BJ (cell line): ENCODE data around the gene IPO8. TPM values are rescaled to one million over a fixed set of nuclear protein-coding genes. Genes with fewer than 3 reads are reported as not detected.

Experiments
- CTCF ChIA-PET: fragments of 350-600 bp; formaldehyde crosslinking; extraction: SDS; loops from one replicate; lab custom pipeline; 2021; ENCODE audit warnings: antibody characterized with exemption, inconsistent platforms; lab: Yijun Ruan, JAX
- POLR2A ChIA-PET: fragments of 300-600 bp; sonication (Branson Sonifier 250); formaldehyde crosslinking; extraction: SDS; loops from one replicate; lab custom pipeline; 2021; ENCODE audit warnings: antibody characterized with exemption; lab: Charles Lee
- DNase-seq: peaks from one replicate; pipeline ENCODE4 v3.0.0-alpha.2; 2011; ENCODE audit warnings: low read depth
- H3K27me3 ChIP-seq: 2 replicates; pipeline ENCODE4 v1.6.0; 2011; ENCODE audit warnings: low read length; ENCODE audit not compliant: control insufficient read depth, insufficient read depth
- H3K36me3 ChIP-seq: 2 replicates; pipeline ENCODE4 v1.5.1; 2011; ENCODE audit warnings: low read length; ENCODE audit not compliant: control insufficient read depth, insufficient read depth
- H3K4me3 ChIP-seq: 2 replicates; pipeline ENCODE4 v1.5.1; 2011; ENCODE audit warnings: low read depth, mild to moderate bottlenecking, control low read depth, low read length
- polyA plus RNA-seq: library from polyadenylated mRNA; depleted of rRNA; stranded (reverse); fragments of >200 nt; gene quantifications from 2 replicates; pipeline ENCODE4 v1.2.3, GENCODE V29; 2011
- TF ChIP-seq, protein P1 (sequence below): IDR thresholded peaks from 2 replicates; pipeline ENCODE4 v1.5.1; 2011; ENCODE audit warnings: low read depth, mild to moderate bottlenecking, control low read depth, inconsistent platforms, low read length, moderate library complexity; ENCODE audit not compliant: insufficient read depth

Gene IPO8
- polyA plus RNA-seq, 1 experiment = 6.8 TPM

DNA sequence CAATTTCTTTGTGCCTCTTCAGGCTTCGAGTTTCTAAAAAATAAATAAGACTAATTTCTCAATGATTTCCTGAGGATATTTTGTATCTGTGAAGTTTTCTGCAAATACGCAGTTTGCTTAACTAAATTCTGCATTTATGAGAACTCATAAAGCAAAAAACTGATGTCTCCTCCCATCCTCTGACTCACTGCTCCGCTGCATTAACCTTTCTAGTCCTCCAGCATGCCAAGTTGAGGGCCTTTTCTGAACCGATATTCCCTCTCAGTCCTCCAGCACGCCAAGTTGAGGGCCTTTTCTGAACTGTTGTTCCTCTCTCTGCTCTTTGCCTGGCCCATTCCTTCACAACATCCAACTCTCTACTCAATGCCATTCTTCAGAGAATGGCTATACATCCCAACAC is 3.2 kb downstream of the IPO8 start:
- ChIA-PET CTCF (no interaction called here), POLR2A (no interaction called here)
- TF ChIP-seq, protein P1, sequence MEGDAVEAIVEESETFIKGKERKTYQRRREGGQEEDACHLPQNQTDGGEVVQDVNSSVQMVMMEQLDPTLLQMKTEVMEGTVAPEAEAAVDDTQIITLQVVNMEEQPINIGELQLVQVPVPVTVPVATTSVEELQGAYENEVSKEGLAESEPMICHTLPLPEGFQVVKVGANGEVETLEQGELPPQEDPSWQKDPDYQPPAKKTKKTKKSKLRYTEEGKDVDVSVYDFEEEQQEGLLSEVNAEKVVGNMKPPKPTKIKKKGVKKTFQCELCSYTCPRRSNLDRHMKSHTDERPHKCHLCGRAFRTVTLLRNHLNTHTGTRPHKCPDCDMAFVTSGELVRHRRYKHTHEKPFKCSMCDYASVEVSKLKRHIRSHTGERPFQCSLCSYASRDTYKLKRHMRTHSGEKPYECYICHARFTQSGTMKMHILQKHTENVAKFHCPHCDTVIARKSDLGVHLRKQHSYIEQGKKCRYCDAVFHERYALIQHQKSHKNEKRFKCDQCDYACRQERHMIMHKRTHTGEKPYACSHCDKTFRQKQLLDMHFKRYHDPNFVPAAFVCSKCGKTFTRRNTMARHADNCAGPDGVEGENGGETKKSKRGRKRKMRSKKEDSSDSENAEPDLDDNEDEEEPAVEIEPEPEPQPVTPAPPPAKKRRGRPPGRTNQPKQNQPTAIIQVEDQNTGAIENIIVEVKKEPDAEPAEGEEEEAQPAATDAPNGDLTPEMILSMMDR = no peak
- Histone ChIP-seq H3K36me3 (no peaks in the 10 kb centered on the region), H3K4me3 (no peak overlapping the region), H3K27me3 (no peaks in the 10 kb centered on the region)
- DNase-seq = no peak

DNA sequence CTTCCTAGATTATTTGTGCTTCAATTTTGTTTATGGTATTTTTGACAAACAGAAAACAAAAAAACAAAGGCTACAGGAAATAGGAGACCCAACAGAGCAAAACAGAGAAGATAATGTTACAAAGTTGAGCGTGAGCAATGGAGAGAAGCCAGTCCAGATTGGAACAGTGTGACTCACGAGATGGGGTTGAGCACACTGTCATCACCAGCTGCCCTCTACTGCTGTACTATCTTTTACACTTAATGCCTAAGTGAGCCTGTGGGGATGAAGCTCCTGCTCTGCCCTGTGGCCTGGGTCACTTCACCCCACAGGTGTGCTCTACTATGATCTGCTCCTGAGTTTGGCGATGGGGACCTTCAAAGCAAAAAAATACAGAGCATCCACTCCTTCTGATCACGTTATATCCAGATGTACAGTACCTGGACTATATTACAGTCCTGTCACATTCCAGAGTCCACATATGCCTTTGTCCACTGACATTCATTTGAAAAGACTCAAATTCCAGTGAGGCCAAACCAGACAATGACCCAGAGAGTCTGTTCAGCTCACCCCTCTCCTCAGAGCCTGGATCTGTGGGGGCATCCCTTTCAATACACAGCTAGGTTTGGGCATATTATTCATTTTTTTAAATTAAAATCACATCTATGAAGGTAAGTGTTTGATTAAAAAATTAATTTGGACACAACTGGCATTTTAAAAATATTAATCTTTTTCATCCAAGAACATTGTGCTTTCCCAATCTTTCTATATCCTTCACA is 4.4 kb downstream of the IPO8 start:
- H3K36me3 ChIP-seq = no peaks in the 10 kb centered on the region
- peak; percentile 24 for DNase-seq
- TF ChIP-seq, protein P1 = no peak
- ChIA-PET CTCF (interaction anchor here (0.7 to 1.4 kb wide), 2 partner anchors 11 to 105 kb away, joined by 3 read pairs; no protein-coding TSS in a partner anchor), POLR2A (no interaction called here)
- no peak overlapping the region for H3K4me3 ChIP-seq
- no peaks in the 10 kb centered on the region for H3K27me3 ChIP-seq

DNA sequence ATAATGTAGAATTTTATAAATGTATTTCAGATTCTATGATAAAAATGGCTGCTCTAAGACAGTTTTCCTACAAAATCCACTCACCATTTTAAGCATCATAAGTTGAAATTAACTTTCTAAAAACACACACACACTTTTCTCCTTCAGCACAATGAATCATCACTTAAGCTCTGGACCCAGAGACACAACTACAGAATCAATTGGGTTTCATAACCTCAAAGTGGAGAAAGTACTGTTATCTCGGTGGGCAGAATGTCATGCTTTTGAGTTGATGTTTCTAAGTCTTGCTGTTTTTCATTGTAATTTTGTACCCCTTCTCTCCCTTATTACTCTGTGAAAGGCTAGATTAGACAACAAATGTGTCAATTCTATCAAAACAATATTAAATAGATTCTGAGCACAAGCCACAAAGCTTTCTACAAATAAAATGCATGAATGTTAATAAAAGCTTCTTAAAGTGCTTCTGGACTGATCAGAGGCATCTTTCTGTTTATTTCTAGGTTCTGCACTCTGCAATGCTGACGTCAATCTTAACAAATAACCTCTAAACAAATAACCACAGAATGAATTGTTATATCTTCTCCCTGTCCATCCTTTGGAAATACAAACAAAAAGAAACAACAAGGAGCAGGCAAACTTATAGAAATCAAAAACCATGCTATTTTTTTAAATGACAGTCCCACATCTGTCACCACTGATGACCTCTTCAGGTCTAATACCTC is 8.2 kb downstream of the IPO8 start:
- ChIA-PET POLR2A (no interaction called here), CTCF (no interaction called here)
- Histone ChIP-seq H3K36me3 (no peaks in the 10 kb centered on the region), H3K4me3 (no peak overlapping the region), H3K27me3 (no peaks in the 10 kb centered on the region)
- TF ChIP-seq, protein P1 = no peak
- DNase-seq = no peak

DNA sequence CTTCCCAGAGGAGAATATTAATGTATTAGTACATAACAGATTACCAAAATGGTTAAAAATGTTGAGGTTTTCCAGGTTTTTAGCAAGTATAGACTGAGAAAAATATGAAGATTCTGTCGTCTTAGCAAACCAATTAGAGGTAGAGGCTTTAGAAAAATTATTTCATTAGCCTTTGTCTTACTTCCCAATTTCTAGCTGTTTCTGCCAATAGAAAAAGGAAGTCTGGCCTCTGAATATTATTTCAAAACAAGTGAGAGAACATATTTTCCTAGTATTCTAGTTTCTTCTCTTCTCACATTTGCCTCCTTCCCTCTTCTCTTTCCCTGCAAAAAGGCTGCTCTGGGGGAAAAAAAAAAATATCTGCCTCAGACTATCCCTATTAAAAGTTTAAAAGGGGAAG is 16.4 kb downstream of the IPO8 start:
- no peaks in the 10 kb centered on the region for H3K27me3 ChIP-seq
- POLR2A ChIA-PET = no interaction called here
- DNase-seq = no peak
- TF ChIP-seq, protein P1 = no peak
- CTCF ChIA-PET = interaction anchor here (1.2 kb wide), 1 partner anchor 11 kb away, joined by 3 read pairs; no protein-coding TSS in a partner anchor
- no peak overlapping the region for H3K4me3 ChIP-seq
- H3K36me3 ChIP-seq = peaks cover 2% of the 10 kb centered on the region; the same call in 1 of the 2 replicates

DNA sequence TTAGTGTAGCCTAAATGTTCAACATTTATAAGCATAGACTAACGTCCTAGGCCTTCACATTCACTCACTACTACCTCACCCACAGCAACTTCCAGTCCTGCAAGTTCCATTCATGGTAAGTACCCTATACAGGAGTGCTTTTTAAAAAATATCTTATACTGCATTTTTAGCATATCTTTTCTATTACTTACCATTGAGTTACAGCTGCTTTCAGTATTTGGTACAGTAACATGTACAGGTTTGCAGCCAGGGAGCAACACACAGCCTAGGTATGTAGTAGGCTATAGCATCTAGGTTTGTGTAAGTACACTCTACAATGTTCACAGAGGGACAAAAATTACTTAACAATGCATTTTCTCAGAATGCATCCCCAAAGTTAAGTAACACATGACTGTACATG is 17.4 kb downstream of the IPO8 start:
- ChIA-PET CTCF (no interaction called here), POLR2A (no interaction called here)
- H3K27me3 ChIP-seq = no peaks in the 10 kb centered on the region
- TF ChIP-seq, protein P1 = no peak
- no peak overlapping the region for H3K4me3 ChIP-seq
- H3K36me3 ChIP-seq = peaks cover 2% of the 10 kb centered on the region; the same call in 1 of the 2 replicates
- no peak for DNase-seq
